GM18520 (cell line): ENCODE results near the gene SLC2A4RG.

Source experiments
- ATAC-seq: cut with Tn5 transposase; IDR thresholded peaks from one replicate; pipeline ENCODE4 v1.9.1; 2021; ENCODE audit not compliant: unreplicated experiment

The SLC2A4RG gene

DNA sequence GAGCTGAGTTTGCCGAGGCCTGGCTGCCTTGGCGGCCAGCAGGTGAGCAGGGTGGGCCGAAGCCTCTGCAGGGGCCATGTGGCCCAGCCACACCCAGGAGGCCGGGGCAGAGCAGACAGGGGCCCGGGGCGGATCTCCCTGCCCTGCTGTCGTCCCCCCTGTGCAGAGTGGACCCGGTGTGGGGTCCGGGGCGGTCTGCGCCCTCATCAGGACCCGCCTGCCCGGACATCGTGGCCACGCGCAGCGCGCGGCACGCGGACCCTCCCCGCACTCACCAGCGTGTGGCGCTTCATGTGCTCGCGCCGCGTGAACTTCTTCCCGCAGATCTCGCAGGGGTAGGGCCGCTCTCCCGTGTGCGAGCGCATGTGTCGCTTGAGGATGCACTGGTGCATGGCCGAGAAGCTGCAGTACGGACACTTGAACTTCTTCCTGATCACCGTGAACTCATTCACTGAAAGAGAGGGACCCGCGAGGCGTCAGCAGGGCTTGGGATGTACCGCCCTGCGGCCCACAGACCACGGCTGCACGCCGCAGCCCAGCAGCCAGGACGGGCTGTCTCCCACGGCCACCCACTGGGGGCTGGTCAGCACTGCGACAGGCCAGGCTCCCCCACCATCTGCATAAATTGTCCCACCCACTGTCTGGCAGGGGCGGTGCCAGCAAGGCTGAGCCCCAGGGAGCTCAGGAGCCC lies 13.0 kb downstream of the SLC2A4RG start:
- ATAC-seq = no peak

- ATAC-seq = no peak
Observed at GRCh38 chr20:63753381-63753780, 13.8 kb downstream of the SLC2A4RG start.

GRCh38 chr20:63754008-63754407 lies 14.4 kb downstream of the SLC2A4RG start:
- ATAC-seq = no peak

DNA sequence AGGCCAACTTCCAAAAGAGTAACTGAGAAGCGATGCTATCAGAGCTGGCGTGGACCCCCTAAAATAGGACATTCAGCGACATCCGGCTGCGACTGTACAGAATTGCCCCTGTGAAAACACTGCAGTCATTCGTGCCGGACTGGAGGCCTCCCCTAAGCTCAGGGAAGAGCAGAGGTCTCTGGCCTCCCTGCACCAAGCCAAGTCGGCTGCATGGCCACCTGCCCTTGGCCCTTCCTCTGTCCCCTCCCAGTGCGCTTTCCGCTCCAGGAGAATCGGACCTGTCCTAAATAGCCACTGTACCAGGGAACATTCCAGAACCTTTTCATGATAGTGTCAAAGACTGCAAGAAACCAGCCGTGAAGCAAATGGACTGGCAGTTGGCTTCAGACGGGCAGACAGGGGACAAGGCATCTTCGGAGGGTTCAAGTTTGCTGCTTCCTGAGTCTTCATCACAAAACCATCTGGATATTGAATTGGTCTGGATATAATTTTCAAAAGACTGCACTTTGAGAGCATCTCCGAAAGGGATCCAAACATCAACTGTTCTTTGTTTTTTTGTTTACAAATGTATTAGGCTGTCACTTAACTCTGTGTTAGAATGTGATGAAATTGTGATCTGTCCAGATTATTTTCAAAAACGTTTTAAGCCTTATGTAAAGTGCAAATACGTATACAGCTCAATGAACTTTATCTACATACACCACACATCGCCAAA lies 16.5 kb downstream of the SLC2A4RG start:
- ATAC-seq = no peak

- no peak for ATAC-seq
Observed at GRCh38 chr20:63756648-63756991, 17.0 kb downstream of the SLC2A4RG start.

DNA sequence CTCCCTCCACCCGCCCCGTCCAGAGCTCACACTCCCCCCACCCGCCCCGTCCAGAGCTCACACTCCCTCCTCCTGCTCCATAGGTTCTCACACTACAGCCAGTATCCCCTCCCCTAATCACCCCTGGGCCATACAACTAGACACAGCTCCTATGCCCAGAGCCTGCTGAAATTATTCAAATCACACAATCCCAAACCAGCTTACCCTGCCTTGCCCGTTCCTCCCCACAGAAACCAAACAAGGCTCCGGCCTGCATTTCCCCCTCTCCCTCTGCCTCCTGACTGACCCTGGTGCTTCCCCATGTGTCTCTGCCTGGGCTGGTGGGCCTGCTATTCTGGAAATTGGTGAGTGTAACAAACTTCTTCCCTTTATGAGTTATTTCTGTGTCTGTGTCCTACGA lies 18.6 kb downstream of the SLC2A4RG start:
- no peak for ATAC-seq

GRCh38 chr20:63759377-63759901 lies 19.9 kb downstream of the SLC2A4RG start:
- no peak for ATAC-seq

DNA sequence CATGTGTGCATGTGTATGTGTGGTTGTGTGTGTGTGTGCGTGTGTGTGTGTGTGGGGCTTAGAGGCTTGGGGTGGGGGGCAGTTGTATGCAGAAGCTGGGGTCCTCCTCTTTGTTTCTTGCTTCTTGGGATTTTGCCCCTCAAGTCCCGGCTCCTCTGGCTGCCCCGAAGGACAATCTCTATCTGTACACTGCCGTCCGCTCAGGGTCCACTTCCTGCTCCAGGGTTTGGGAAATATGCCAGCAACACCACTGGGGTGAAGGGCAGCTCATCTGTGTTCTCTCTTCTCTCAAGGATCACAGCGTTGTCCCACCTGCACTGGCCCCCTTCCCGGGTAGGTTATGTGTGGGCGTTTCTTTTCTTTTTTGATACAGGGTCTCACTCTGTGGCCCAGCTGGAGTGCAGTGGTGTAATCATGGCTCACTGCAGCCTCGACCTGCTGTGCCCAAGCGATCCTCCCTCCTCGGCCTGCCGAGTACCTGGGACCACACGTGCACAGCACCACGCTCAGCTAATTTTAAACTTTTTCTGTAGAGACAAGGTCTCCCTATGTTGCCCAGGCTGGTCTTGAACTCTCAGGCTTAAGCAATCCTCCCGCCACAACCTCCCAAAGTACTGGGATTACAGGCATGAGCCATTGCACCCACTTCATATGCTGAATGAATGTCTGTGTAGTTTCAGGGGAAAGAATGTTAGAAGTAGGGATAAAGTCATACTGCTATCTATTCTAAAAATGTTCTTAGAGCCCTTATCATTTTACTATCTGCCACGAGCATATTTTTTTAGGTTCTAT lies 25.7 kb downstream of the SLC2A4RG start:
- ATAC-seq = no peak

DNA sequence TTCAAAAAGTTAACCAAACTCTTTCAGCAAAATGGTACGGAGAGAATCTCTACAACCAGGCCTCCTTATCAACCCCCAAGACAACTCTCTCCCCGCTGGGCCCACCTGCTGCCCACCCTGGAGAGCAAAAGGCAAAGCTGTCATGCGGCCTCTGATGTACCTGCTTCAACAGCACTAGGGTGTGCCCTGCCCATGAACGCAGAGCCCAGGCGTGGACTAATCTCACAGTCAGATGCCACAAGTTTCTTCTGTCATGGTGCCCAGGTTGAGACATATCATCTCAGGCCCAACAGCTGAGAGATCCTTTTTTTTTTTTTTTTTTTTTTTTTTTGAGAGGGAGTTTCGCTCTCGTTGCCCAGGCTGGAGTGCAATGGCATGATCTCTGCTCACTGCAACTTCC lies 26.3 kb downstream of the SLC2A4RG start:
- no peak for ATAC-seq

DNA sequence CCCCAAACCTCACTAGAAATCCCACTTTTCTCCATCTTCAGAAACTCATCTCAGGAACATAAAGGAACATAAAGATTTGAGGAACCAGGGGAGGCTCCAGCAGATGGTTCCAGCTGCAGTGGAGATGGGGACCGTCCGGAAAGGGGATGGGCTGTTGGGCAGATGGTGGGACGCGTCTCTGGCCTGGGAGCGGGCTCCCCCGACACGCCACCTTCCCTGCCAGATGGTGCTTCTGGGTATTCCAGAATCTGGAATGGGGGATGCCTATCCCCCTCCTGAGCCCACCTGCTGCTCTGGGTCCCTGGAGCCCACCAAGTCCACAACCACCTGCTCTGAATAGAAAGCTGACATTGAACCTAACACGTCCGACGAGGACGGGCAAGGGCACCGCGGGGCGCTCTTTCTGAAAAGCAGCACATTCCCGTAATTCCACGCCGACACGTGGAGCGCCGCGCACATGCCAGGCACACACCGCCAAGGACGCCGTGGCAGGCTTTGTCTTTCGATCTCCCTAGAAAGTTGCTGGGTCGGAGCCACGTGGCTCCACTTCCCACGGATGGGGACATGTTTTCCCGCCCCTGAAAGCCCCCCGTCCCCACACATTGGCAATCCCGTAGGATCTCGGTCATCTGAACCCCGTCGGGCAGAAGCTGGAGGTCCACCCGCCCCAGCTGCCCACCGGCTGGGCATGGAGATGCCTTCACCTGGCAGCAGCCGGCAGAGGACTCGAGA lies 27.3 kb downstream of the SLC2A4RG start:
- ATAC-seq = no peak

DNA sequence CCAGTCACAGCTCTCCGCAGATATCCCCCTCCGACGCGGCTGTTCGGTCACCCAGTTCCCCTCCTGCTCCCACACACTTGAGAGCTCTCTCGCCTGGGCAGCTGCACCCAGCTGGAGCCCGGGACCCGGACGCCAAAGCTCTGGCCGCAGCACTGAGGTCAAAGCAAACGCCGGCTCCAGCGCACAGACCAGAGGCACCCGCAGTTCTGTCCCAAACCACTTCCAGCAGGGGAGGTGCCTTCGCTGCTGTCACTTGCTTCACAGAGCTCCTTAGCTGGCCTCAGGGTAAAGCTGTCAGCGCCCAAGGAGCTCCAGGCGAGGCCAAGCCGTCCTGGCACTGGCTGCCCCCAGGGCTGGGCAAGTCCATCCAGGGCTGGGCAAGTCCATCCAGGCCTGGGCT lies 27.9 kb downstream of the SLC2A4RG start:
- no peak for ATAC-seq

DNA sequence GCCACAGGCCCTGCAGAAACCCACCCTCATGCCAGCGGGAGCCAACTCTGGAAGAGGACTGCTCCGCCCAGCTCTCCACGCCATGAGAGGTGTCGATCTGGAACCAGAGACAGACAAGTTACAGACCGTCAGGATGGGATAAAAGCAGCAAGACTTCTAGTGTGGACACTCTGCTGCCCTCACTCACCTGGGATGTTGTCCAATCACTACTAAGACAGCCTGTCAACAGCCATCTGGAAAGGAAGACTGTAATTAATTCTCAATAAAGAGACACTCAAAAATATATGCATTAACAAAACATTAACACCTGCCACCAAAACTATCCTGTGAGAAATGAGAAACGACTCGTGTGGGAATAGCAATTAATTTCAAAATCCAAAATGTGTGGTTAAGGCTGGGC lies 28.3 kb downstream of the SLC2A4RG start:
- ATAC-seq = no peak

GRCh38 chr20:63768591-63769515 lies 29.3 kb downstream of the SLC2A4RG start:
- no peak for ATAC-seq

GRCh38 chr20:63769891-63770474 lies 30.4 kb downstream of the SLC2A4RG start:
- no peak for ATAC-seq

DNA sequence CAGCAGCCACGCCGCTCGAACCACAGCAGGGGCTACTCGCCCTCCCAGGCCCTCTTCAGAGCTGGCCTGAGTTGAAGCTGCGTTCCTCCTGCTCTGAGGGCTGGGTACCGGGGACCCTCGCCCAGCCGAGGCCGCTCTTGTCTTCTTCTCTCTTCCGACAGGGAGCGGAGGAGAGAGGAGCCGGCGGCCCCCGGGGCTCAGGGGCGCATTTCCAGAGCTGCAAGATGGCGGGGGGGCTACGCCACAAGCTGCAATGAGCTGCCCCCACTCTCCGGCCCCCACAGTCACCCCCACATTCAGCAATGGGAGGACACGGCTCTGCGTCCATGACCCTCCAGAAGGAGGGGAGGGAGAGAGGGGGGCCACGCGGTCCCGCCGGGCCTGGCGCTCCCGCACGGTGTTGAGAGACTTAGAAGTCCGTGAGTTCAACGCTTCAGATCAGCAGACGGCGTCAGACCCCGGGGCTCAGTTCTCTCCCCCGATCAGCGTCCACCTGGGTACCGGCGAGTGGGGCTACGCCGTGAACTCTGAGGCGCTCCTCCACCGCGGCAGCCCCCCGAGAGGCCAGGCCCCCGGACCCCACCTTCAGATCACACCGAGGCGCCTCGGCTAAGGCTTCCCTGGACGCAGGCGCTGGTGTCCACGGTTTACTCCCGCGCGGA lies 31.6 kb downstream of the SLC2A4RG start:
- no peak for ATAC-seq

DNA sequence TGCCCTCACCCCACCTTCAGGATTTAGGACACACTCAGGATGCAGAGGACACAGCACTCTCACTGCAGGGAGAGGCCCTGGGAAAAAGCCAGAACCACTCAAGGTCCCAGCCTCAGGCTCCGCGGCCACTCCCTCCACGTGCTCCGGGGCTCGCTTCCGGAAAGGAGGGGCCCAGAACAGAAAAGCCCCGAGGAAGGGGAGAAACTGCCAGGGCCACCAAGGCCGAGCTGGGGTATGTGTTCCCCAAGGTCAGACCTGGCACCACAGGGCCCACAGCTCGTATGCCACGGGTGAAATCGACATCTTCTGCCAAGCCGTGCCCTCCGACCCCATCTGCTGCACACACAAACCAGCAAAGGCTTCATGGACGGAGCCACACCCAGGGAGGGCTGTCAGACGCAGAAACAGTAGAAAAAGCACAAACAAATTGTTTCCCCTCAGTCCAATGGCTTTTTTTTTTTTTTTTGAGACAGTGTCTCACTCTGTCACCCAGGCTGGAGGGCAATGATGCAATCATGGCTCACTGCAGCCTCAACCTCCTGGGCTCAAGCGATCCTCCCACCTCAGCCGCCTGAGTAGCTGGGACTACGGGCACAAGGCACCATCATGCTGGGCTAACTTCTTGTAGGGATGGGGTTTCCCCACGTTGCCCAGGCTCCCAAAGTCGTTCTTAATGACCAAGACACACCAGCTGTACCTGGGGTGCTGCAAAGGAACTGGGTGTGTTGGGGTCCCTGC lies 33.4 kb downstream of the SLC2A4RG start:
- ATAC-seq = no peak

DNA sequence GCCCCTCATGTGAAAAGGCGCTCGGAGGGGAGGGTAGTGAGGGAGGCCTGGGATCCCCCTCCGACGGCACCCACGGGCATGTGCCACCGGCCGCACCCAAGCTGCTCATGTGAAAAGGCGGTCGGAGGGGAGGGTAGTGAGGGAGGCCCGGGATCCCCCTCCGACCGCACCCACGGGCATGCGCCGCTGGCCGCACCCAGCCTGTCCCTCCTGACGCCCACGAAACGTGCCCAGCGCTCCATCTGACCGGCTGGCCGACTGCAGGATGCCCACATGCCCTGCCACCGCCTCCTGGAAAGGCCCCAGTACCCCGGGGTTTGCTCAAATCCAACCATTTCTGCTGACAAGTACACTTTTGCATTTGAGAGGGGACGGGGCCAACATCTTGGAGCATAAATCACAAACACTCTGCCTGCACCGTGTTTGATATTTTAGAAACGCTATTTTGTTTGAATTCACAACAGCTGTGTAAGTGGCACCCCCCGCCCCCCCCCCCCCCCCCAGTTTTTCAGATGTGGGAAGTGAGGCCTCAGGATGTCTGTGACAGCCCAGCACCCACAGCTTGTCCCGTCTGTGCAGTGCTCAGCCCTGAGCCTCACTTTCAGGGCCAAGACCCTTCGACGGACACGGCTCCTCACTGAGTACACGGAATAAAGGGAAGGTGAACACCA lies 34.1 kb downstream of the SLC2A4RG start:
- no peak for ATAC-seq

GRCh38 chr20:63774306-63774705 lies 34.7 kb downstream of the SLC2A4RG start:
- ATAC-seq = no peak
